HG03432 (cell line): Measurements from ENCODE around the gene TIMM22.
"Not testable (repeated sequence)": the region's sequence is repeated elsewhere in the genome, so short reads cannot be mapped to it uniquely, and the experiment has no call there.

Source experiments
- ATAC-seq: cut with Tn5 transposase; IDR thresholded peaks from one replicate; pipeline ENCODE4 v1.9.1; 2021; ENCODE audit warnings: mild to moderate bottlenecking, moderate library complexity; ENCODE audit not compliant: unreplicated experiment

TIMM22 gene

GRCh38 chr17:971861-972260 lies 25.1 kb upstream of the TIMM22 start:
- ATAC-seq = not testable (repeated sequence)

- no peak for ATAC-seq
Measured at GRCh38 chr17:973053-973452, 23.9 kb upstream of the TIMM22 start.

GRCh38 chr17:974778-975177 lies 22.2 kb upstream of the TIMM22 start:
- not testable (repeated sequence) for ATAC-seq

- ATAC-seq = no peak
Measured at GRCh38 chr17:975371-975915, 21.5 kb upstream of the TIMM22 start.

GRCh38 chr17:976312-976711 lies 20.6 kb upstream of the TIMM22 start:
- no peak for ATAC-seq

GRCh38 chr17:977166-977565 lies 19.8 kb upstream of the TIMM22 start:
- no peak for ATAC-seq

GRCh38 chr17:978103-979093 lies 18.5 kb upstream of the TIMM22 start:
- ATAC-seq = no peak

GRCh38 chr17:979212-979538 lies 17.8 kb upstream of the TIMM22 start:
- peak; percentile 50 for ATAC-seq

GRCh38 chr17:979539-980405 lies 17.2 kb upstream of the TIMM22 start, which contains the start of gene NXN:
TSS of gene NXN (minus strand) at chr17:979776.
- peak; percentile 67 for ATAC-seq

GRCh38 chr17:980406-981291 lies 16.3 kb upstream of the TIMM22 start:
- peak; percentile 58 for ATAC-seq

- no peak for ATAC-seq
Measured at GRCh38 chr17:981292-981658, 15.7 kb upstream of the TIMM22 start.

- no peak for ATAC-seq
Measured at GRCh38 chr17:983921-984320, 13.0 kb upstream of the TIMM22 start.

GRCh38 chr17:986322-986929 lies 10.5 kb upstream of the TIMM22 start:
- ATAC-seq = no peak

GRCh38 chr17:987931-988330 lies 9.0 kb upstream of the TIMM22 start:
- ATAC-seq = no peak

GRCh38 chr17:988561-988960 lies 8.4 kb upstream of the TIMM22 start:
- no peak for ATAC-seq

- ATAC-seq = no peak
Measured at GRCh38 chr17:992933-993332, 4.0 kb upstream of the TIMM22 start.

- not testable (repeated sequence) for ATAC-seq
Measured at GRCh38 chr17:995324-995723, 1.6 kb upstream of the TIMM22 start.

GRCh38 chr17:998111-998510 lies 1.2 kb downstream of the TIMM22 start:
- ATAC-seq = no peak

- ATAC-seq = no peak
Measured at GRCh38 chr17:1000597-1001461, 3.9 kb downstream of the TIMM22 start.
